Activated naive CD4-positive, alpha-beta T cell treated with anti-CD3 and anti-CD28 coated beads, Interleukin-2, amount 50 U/mL, for 24 hours (primary cell): Measurements from ENCODE around the gene CYP11A1.

Source experiments
- H3K27ac Mint-ChIP-seq: one replicate; pipeline ENCODE4 v1.8.0; 2021; ENCODE audit warnings: mild to moderate bottlenecking, mixed read lengths
- H3K27me3 Mint-ChIP-seq: one replicate; pipeline ENCODE4 v1.8.0; 2021; ENCODE audit warnings: mixed read lengths
- H3K36me3 Mint-ChIP-seq: one replicate; pipeline ENCODE4 v1.8.0; 2021; ENCODE audit warnings: mixed read lengths
- H3K4me1 Mint-ChIP-seq: one replicate; pipeline ENCODE4 v1.8.0; 2021; ENCODE audit warnings: mixed read lengths
- H3K4me3 Mint-ChIP-seq: one replicate; pipeline ENCODE4 v1.8.0; 2021; ENCODE audit warnings: mild to moderate bottlenecking, mixed read lengths
- H3K9me3 Mint-ChIP-seq: one replicate; pipeline ENCODE4 v1.8.0; 2021; ENCODE audit warnings: mixed read lengths

Gene CYP11A1

GRCh38 chr15:74367296-74367854, at the start of gene CYP11A1:
CYP11A1 (minus strand) TSS chr15:74367646; CDS start chr15:74367585, 61 bp downstream.
- Mint-ChIP-seq H3K27ac (no peak within 1 kb of the TSS), H3K4me3 (peak within 1 kb of the TSS; percentile 23), H3K4me1 (peaks cover 5% of the 10 kb centered on the region), H3K27me3 (peaks cover 18% of the 10 kb centered on the region), H3K36me3 (no peaks in the 10 kb centered on the region), H3K9me3 (no peaks in the 10 kb centered on the region)

GRCh38 chr15:74417225-74417624, 49.8 kb upstream of the CYP11A1 start:
- Mint-ChIP-seq H3K9me3 (no peaks in the 10 kb centered on the region), H3K27ac (no peak overlapping the region), H3K27me3 (no peaks in the 10 kb centered on the region), H3K36me3 (peaks cover 18% of the 10 kb centered on the region), H3K4me3 (no peak overlapping the region), H3K4me1 (peaks cover 23% of the 10 kb centered on the region)

- no peaks in the 10 kb centered on the region for H3K9me3 Mint-ChIP-seq
- H3K27me3 Mint-ChIP-seq, result no peaks in the 10 kb centered on the region
- H3K27ac Mint-ChIP-seq, result peak overlapping the region; percentile 56
- peaks cover 21% of the 10 kb centered on the region for H3K36me3 Mint-ChIP-seq
- H3K4me1 Mint-ChIP-seq, result peaks cover 23% of the 10 kb centered on the region
- no peak overlapping the region for H3K4me3 Mint-ChIP-seq
Observed at GRCh38 chr15:74415966-74416916, 48.8 kb upstream of the CYP11A1 start.

GRCh38 chr15:74414603-74415338, 47.3 kb upstream of the CYP11A1 start:
- no peaks in the 10 kb centered on the region for H3K27me3 Mint-ChIP-seq
- no peak overlapping the region for H3K27ac Mint-ChIP-seq
- peaks cover 22% of the 10 kb centered on the region for H3K36me3 Mint-ChIP-seq
- H3K4me3 Mint-ChIP-seq, result no peak overlapping the region
- H3K4me1 Mint-ChIP-seq, result peaks cover 17% of the 10 kb centered on the region
- no peaks in the 10 kb centered on the region for H3K9me3 Mint-ChIP-seq

GRCh38 chr15:74414081-74414580, 46.7 kb upstream of the CYP11A1 start:
- H3K27ac Mint-ChIP-seq, result no peak overlapping the region
- H3K36me3 Mint-ChIP-seq, result peaks cover 22% of the 10 kb centered on the region
- H3K27me3 Mint-ChIP-seq, result no peaks in the 10 kb centered on the region
- peaks cover 17% of the 10 kb centered on the region for H3K4me1 Mint-ChIP-seq
- no peaks in the 10 kb centered on the region for H3K9me3 Mint-ChIP-seq
- no peak overlapping the region for H3K4me3 Mint-ChIP-seq

- Mint-ChIP-seq H3K4me3 (no peak overlapping the region), H3K27me3 (no peaks in the 10 kb centered on the region), H3K36me3 (peaks cover 20% of the 10 kb centered on the region), H3K27ac (no peak overlapping the region), H3K9me3 (no peaks in the 10 kb centered on the region), H3K4me1 (peaks cover 18% of the 10 kb centered on the region)
Observed at GRCh38 chr15:74413350-74414080, 46.1 kb upstream of the CYP11A1 start.

GRCh38 chr15:74412159-74412558, 44.7 kb upstream of the CYP11A1 start:
- Mint-ChIP-seq H3K27ac (no peak overlapping the region), H3K4me1 (peaks cover 21% of the 10 kb centered on the region), H3K27me3 (no peaks in the 10 kb centered on the region), H3K36me3 (peaks cover 20% of the 10 kb centered on the region), H3K4me3 (no peak overlapping the region), H3K9me3 (no peaks in the 10 kb centered on the region)

GRCh38 chr15:74411686-74412085, 44.2 kb upstream of the CYP11A1 start:
- Mint-ChIP-seq H3K4me3 (no peak overlapping the region), H3K27ac (no peak overlapping the region), H3K9me3 (no peaks in the 10 kb centered on the region), H3K36me3 (peaks cover 20% of the 10 kb centered on the region), H3K27me3 (no peaks in the 10 kb centered on the region), H3K4me1 (peaks cover 21% of the 10 kb centered on the region)

- H3K27me3 Mint-ChIP-seq, result no peaks in the 10 kb centered on the region
- H3K27ac Mint-ChIP-seq, result no peak overlapping the region
- H3K4me1 Mint-ChIP-seq, result peaks cover 26% of the 10 kb centered on the region
- no peaks in the 10 kb centered on the region for H3K9me3 Mint-ChIP-seq
- no peak overlapping the region for H3K4me3 Mint-ChIP-seq
- peaks cover 14% of the 10 kb centered on the region for H3K36me3 Mint-ChIP-seq
Observed at GRCh38 chr15:74410502-74410901, 43.1 kb upstream of the CYP11A1 start.

- peaks cover 12% of the 10 kb centered on the region for H3K36me3 Mint-ChIP-seq
- H3K27ac Mint-ChIP-seq, result no peak overlapping the region
- no peaks in the 10 kb centered on the region for H3K9me3 Mint-ChIP-seq
- no peaks in the 10 kb centered on the region for H3K27me3 Mint-ChIP-seq
- H3K4me1 Mint-ChIP-seq, result peaks cover 27% of the 10 kb centered on the region
- H3K4me3 Mint-ChIP-seq, result no peak overlapping the region
Observed at GRCh38 chr15:74409225-74409624, 41.8 kb upstream of the CYP11A1 start.

- Mint-ChIP-seq H3K27ac (peak overlapping the region; percentile 79), H3K9me3 (no peaks in the 10 kb centered on the region), H3K4me1 (peaks cover 28% of the 10 kb centered on the region), H3K36me3 (peaks cover 11% of the 10 kb centered on the region), H3K4me3 (no peak overlapping the region), H3K27me3 (no peaks in the 10 kb centered on the region)
Observed at GRCh38 chr15:74408815-74409214, 41.4 kb upstream of the CYP11A1 start.

- peak overlapping the region; percentile 79 for H3K27ac Mint-ChIP-seq
- H3K9me3 Mint-ChIP-seq, result no peaks in the 10 kb centered on the region
- H3K27me3 Mint-ChIP-seq, result no peaks in the 10 kb centered on the region
- no peak overlapping the region for H3K4me3 Mint-ChIP-seq
- H3K4me1 Mint-ChIP-seq, result peaks cover 33% of the 10 kb centered on the region
- peaks cover 11% of the 10 kb centered on the region for H3K36me3 Mint-ChIP-seq
Observed at GRCh38 chr15:74408385-74408784, 40.9 kb upstream of the CYP11A1 start.

GRCh38 chr15:74406992-74407705, 39.7 kb upstream of the CYP11A1 start:
- no peaks in the 10 kb centered on the region for H3K9me3 Mint-ChIP-seq
- peak overlapping the region; percentile 19 for H3K27ac Mint-ChIP-seq
- peaks cover 5% of the 10 kb centered on the region for H3K36me3 Mint-ChIP-seq
- peaks cover 42% of the 10 kb centered on the region for H3K4me1 Mint-ChIP-seq
- no peak overlapping the region for H3K4me3 Mint-ChIP-seq
- H3K27me3 Mint-ChIP-seq, result no peaks in the 10 kb centered on the region

- no peak overlapping the region for H3K4me3 Mint-ChIP-seq
Observed at GRCh38 chr15:74406517-74406916, 39.1 kb upstream of the CYP11A1 start.

More at GRCh38 chr15:74406517-74406916, 39.1 kb upstream of the CYP11A1 start:
- Mint-ChIP-seq H3K36me3 (peaks cover 2% of the 10 kb centered on the region), H3K27ac (peak overlapping the region; percentile 19), H3K4me1 (peaks cover 48% of the 10 kb centered on the region), H3K9me3 (no peaks in the 10 kb centered on the region), H3K27me3 (no peaks in the 10 kb centered on the region)
